ENCODE measurements around the gene PXDC1. TPM values are rescaled to one million over a fixed set of nuclear protein-coding genes. Genes with fewer than 3 reads are reported as not detected.

PXDC1 gene
- total and polyA plus RNA-seq, 2 donors (not counting 3 experiments of a cell fraction or from before 2014, with no cell fraction given), result 60.9 to 121 TPM

GRCh38 chr6:3750317-3751076, 1.0 kb downstream of the PXDC1 start:
- dilution Hi-C loops (cut with MboI; ENCODE audit: extremely low pct_ligation_motif_present, low sequenced_read_pairs), result no loop called here
- Histone ChIP-seq H3K9me1 (replicated peaks; ENCODE audit: control insufficient read depth, extremely low read depth, insufficient read depth, low read length) (no peaks in the 10 kb centered on the region), H3K4me2 (ENCODE audit: insufficient read depth, low read length) (peak overlapping the region; percentile 71), H3K36me3 (ENCODE audit: control insufficient read depth in 2 of 2, extremely low read depth in 1 of 2, insufficient read depth in 2 of 2, low read length in 2 of 2) (peaks cover 3 to 11% of the 10 kb centered on the region in 2 experiments), H3K27me3 (ENCODE audit: control insufficient read depth in 2 of 2, insufficient read depth in 2 of 2, low read length in 2 of 2) (no peaks in the 10 kb centered on the region), H3K9me3 (replicated peaks; ENCODE audit: control insufficient read depth, insufficient read depth, low read length) (no peaks in the 10 kb centered on the region), H3K79me2 (ENCODE audit: control insufficient read depth, insufficient read depth, low read length) (peaks cover 63% of the 10 kb centered on the region), H3K27ac (ENCODE audit: insufficient read depth, low read depth, low read length) (peak overlapping the region; percentile 99), H3K4me3 (replicated peaks in 1 of 3; ENCODE audit: insufficient read depth in 1 of 3, low read depth in 1 of 3, low read length in 3 of 3) (peak overlapping the region; percentile 85 to 96 (median 89)), H3K9ac (replicated peaks; ENCODE audit: extremely low read depth, insufficient read depth, low read length) (peak overlapping the region; percentile 100), H2AFZ (ENCODE audit: low read depth, low read length) (no peak overlapping the region), H4K20me1 (replicated peaks; ENCODE audit: control insufficient read depth, extremely low read depth, insufficient read depth, low read length) (no peaks in the 10 kb centered on the region), H3K4me1 (ENCODE audit: control insufficient read depth, extremely low read depth, insufficient read depth, low read length) (peaks cover 54% of the 10 kb centered on the region)
- FAIRE-seq (no peak), DNase-seq (ENCODE audit: low read depth, low spot score) (peak; percentile 70)
- POLR2A ChIA-PET, result interaction anchor here (0.8 to 2.9 kb wide), 8 partner anchors 46 to 163 kb away, joined by 3 to 15 read pairs (median 4); partner anchors contain the start of gene FAM50B
- TF ChIP-seq POLR2AphosphoS5 (IDR thresholded peaks at IDR 0.05; ENCODE audit: insufficient read depth, low read depth, low read length) (peak; percentile 63), POLR2A (IDR thresholded peaks at IDR 0.05; ENCODE audit: low read depth, low read length) (peak; percentile 27), GATA2 (IDR thresholded peaks at IDR 0.05; ENCODE audit: insufficient read depth, insufficient read length, low read depth, low read length) (no peak)
- BruUV-seq (replicated peaks), result no TSS peak
- CTCF ChIA-PET, result interaction anchor here (1.0 to 3.7 kb wide), 11 partner anchors 37 to 471 kb away, joined by 3 to 75 read pairs (median 18); partner anchors contain the start of gene FAM50B
- intact Hi-C loops (cut with micrococcal nuclease), result no loop called here

GRCh38 chr6:3749977-3750316, 1.6 kb downstream of the PXDC1 start:
- DNase-seq (ENCODE audit: low read depth, low spot score) (peak; percentile 79), FAIRE-seq (no peak)
- ChIA-PET CTCF (interaction anchor here (1.0 to 3.7 kb wide), 13 partner anchors 37 to 470 kb away, joined by 3 to 75 read pairs (median 16); partner anchors contain the start of gene FAM50B), POLR2A (interaction anchor here (0.8 to 2.9 kb wide), 10 partner anchors 47 to 163 kb away, joined by 3 to 15 read pairs (median 4); partner anchors contain the start of gene FAM50B)
- H3K27ac ChIP-seq (ENCODE audit: insufficient read depth, low read depth, low read length), result peak overlapping the region; percentile 99
- intact Hi-C loops (cut with micrococcal nuclease) (loop anchor here (10.0 kb wide), 1 partner anchor 385 kb away; the partner anchor contains the start of gene ECI2), dilution Hi-C loops (cut with MboI; ENCODE audit: extremely low pct_ligation_motif_present, low sequenced_read_pairs) (no loop called here)
- TF ChIP-seq FOS (IDR thresholded peaks at IDR 0.05; ENCODE audit: borderline replicate concordance, insufficient read depth, low read length), result no peak
- TF ChIP-seq GATA2 (IDR thresholded peaks at IDR 0.05; ENCODE audit: insufficient read depth, insufficient read length, low read depth, low read length), result no peak
- TF ChIP-seq POLR2A (IDR thresholded peaks at IDR 0.05; ENCODE audit: low read depth, low read length), result peak; percentile 18
- TF ChIP-seq JUN (IDR thresholded peaks at IDR 0.05; ENCODE audit: borderline replicate concordance, insufficient read depth, insufficient read length, low read depth), result no peak
- TF ChIP-seq EZH2 (IDR thresholded peaks at IDR 0.05; ENCODE audit: borderline replicate concordance, low read depth, low read length, severe bottlenecking), result no peak
- H3K9me3 ChIP-seq (replicated peaks; ENCODE audit: control insufficient read depth, insufficient read depth, low read length), result no peaks in the 10 kb centered on the region
- peaks cover 68% of the 10 kb centered on the region for H3K79me2 ChIP-seq (ENCODE audit: control insufficient read depth, insufficient read depth, low read length)
- peaks cover 3 to 15% of the 10 kb centered on the region in 2 experiments for H3K36me3 ChIP-seq (ENCODE audit: control insufficient read depth in 2 of 2, extremely low read depth in 1 of 2, insufficient read depth in 2 of 2, low read length in 2 of 2)
- H3K9ac ChIP-seq (replicated peaks; ENCODE audit: extremely low read depth, insufficient read depth, low read length), result peak overlapping the region; percentile 100
- H3K9me1 ChIP-seq (replicated peaks; ENCODE audit: control insufficient read depth, extremely low read depth, insufficient read depth, low read length), result no peaks in the 10 kb centered on the region
- H3K4me2 ChIP-seq (ENCODE audit: insufficient read depth, low read length), result peak overlapping the region; percentile 71
- H3K4me1 ChIP-seq (ENCODE audit: control insufficient read depth, extremely low read depth, insufficient read depth, low read length), result peaks cover 59% of the 10 kb centered on the region
- no TSS peak for BruUV-seq (replicated peaks)
- H2AFZ ChIP-seq (ENCODE audit: low read depth, low read length), result no peak overlapping the region
- H3K27me3 ChIP-seq (ENCODE audit: control insufficient read depth in 2 of 2, insufficient read depth in 2 of 2, low read length in 2 of 2), result no peaks in the 10 kb centered on the region
- H3K4me3 ChIP-seq (replicated peaks in 1 of 3; ENCODE audit: insufficient read depth in 1 of 3, low read depth in 1 of 3, low read length in 3 of 3), result peak overlapping the region; percentile 85 to 96 (median 89)
- no peaks in the 10 kb centered on the region for H4K20me1 ChIP-seq (replicated peaks; ENCODE audit: control insufficient read depth, extremely low read depth, insufficient read depth, low read length)

All from endothelial cell of umbilical vein (primary cell).